Upper lobe of left lung (tissue), 6 donors: ENCODE data around the gene CCDC195. TPM values are rescaled to one million over a fixed set of nuclear protein-coding genes. Genes with fewer than 3 reads are reported as not detected.

Experiments used
- ATAC-seq, 2 donors: fragments of 200-7000 bp; cut with Tn5 transposase; one replicate each; pipeline ENCODE4 v1.9.1; 2022; ENCODE audit warnings: mild to moderate bottlenecking in 2 of 2, moderate library complexity in 2 of 2; ENCODE audit not compliant: low FRiP score in 2 of 2
- DNase-seq, 2 donors: peaks; one replicate each; pipeline ENCODE4 v3.0.0-alpha.2; 2019 to 2020
- H3K27ac ChIP-seq, 4 donors: fragments of 200-600 bp; sonication (generic); one replicate each; pipeline ENCODE4 v1.5.1; 2016 to 2019
- H3K27me3 ChIP-seq, 4 donors: fragments of 200-600 bp; sonication (generic); one replicate each; pipeline ENCODE4 v1.5.1; 2017 to 2019
- H3K36me3 ChIP-seq, 4 donors: fragments of 200-600 bp; sonication (generic); one replicate each; pipeline ENCODE4 v1.5.1; 2016 to 2019
- H3K4me1 ChIP-seq, 4 donors: fragments of 200-600 bp; sonication (generic); one replicate each; pipeline ENCODE4 v1.5.1; 2018 to 2019
- H3K4me3 ChIP-seq, 4 donors: fragments of 200-600 bp; sonication (generic); one replicate each; pipeline ENCODE4 v1.5.1; 2017 to 2019; ENCODE audit warnings: mild to moderate bottlenecking in 2 of 4, moderate library complexity in 1 of 4
- H3K9me3 ChIP-seq, 4 donors: fragments of 200-600 bp; sonication (generic); one replicate each; pipeline ENCODE4 v1.5.1; 2018 to 2019
- CTCF ChIP-seq, 6 experiments: fragments of 450-650 bp in 4 of 6; fragments of 200-600 bp in 2 of 6; sonication (generic) in 2 of 6; IDR thresholded peaks; one replicate each; pipeline ENCODE4 v1.5.1; 2016 to 2019; ENCODE audit warnings: antibody characterized with exemption in 6 of 6
- EP300 ChIP-seq, 4 donors: sonication (generic); formaldehyde crosslinking; IDR thresholded peaks; one replicate each; pipeline ENCODE4 v1.5.1; 2017; ENCODE audit warnings: antibody characterized with exemption in 4 of 4, control low read depth in 2 of 4
- POLR2A ChIP-seq, 4 donors: fragments of 450-650 bp; IDR thresholded peaks; one replicate each; pipeline ENCODE4 v1.5.1; 2016 to 2017; ENCODE audit warnings: antibody characterized with exemption in 4 of 4, mild to moderate bottlenecking in 2 of 4
- POLR2AphosphoS5 ChIP-seq, 2 donors: sonication (generic); formaldehyde crosslinking; IDR thresholded peaks; one replicate each; pipeline ENCODE4 v1.5.1; 2017; ENCODE audit warnings: antibody characterized with exemption in 2 of 2
- WGBS, 2 donors: methylation state at CpG; one replicate each; pipeline ENCODE4 v1.1.5; 2017 to 2018; 5-methylcytosine and 5-hydroxymethylcytosine counted together
- total RNA-seq, 6 donors: library from RNA; depleted of rRNA in 4 of 6; stranded (reverse); fragments of >200 nt in 4 of 6; gene quantifications; one replicate each; pipeline versions ENCODE4 v1.1.0 to v1.2.1, GENCODE V29; 2016 to 2021
- donor health status: DM: no; HTN: no; CAD: no; lungs with moderate emphysema.
- donor health status: DM: no; HTN: yes; CAD: no; lungs with severe emphysema.

Gene CCDC195
- total RNA-seq, 6 donors from 2014 or later, result not detected

GRCh38 chr2:224659714-224660113 is 56.5 kb downstream of the CCDC195 start:
- no peaks in the 10 kb centered on the region for H3K4me1 ChIP-seq
- no peak overlapping the region for H3K4me3 ChIP-seq
- ATAC-seq (no peak), DNase-seq (no peak)
- H3K27ac ChIP-seq, result no peak overlapping the region
- H3K9me3 ChIP-seq, result peaks cover 0 to 17% (median 13%) of the 10 kb centered on the region in 4 donors
- TF ChIP-seq CTCF (IDR thresholded peaks at IDR 0.05), result no peak
- TF ChIP-seq POLR2AphosphoS5 (IDR thresholded peaks at IDR 0.05), result no peak
- TF ChIP-seq EP300 (IDR thresholded peaks at IDR 0.05), result no peak
- TF ChIP-seq POLR2A (IDR thresholded peaks at IDR 0.05), result no peak
- no peaks in the 10 kb centered on the region for H3K27me3 ChIP-seq
- H3K36me3 ChIP-seq, result no peaks in the 10 kb centered on the region
- 76 to 83% methylated on average over 6 of the region's 6 CpGs for WGBS, 2 donors

GRCh38 chr2:224658780-224659405 is 57.3 kb downstream of the CCDC195 start:
- Histone ChIP-seq H3K4me1 (no peaks in the 10 kb centered on the region), H3K27me3 (no peaks in the 10 kb centered on the region), H3K27ac (no peak overlapping the region), H3K4me3 (no peak overlapping the region), H3K36me3 (no peaks in the 10 kb centered on the region), H3K9me3 (peaks cover 0 to 14% (median 13%) of the 10 kb centered on the region in 4 donors)
- no peak for DNase-seq
- no peak for TF ChIP-seq CTCF (IDR thresholded peaks at IDR 0.05)
- no peak for TF ChIP-seq POLR2A (IDR thresholded peaks at IDR 0.05)
- TF ChIP-seq EP300 (IDR thresholded peaks at IDR 0.05), result no peak
- TF ChIP-seq POLR2AphosphoS5 (IDR thresholded peaks at IDR 0.05), result no peak
- no peak for ATAC-seq

- Histone ChIP-seq H3K4me3 (no peak overlapping the region), H3K9me3 (no peaks in the 10 kb centered on the region), H3K4me1 (no peaks in the 10 kb centered on the region), H3K27ac (no peak overlapping the region), H3K27me3 (no peaks in the 10 kb centered on the region), H3K36me3 (no peaks in the 10 kb centered on the region)
- WGBS, 2 donors, result 75 to 76% methylated on average over 3 to 5 of the region's 5 CpGs
- no peak for TF ChIP-seq EP300 (IDR thresholded peaks at IDR 0.05)
- TF ChIP-seq CTCF (IDR thresholded peaks at IDR 0.05), result no peak
- TF ChIP-seq POLR2A (IDR thresholded peaks at IDR 0.05), result no peak
- TF ChIP-seq POLR2AphosphoS5 (IDR thresholded peaks at IDR 0.05), result no peak
- ATAC-seq (no peak), DNase-seq (no peak)
Measured at GRCh38 chr2:224657349-224657748, 58.8 kb downstream of the CCDC195 start.

GRCh38 chr2:224655006-224655537 is 61.1 kb downstream of the CCDC195 start:
- H3K4me3 ChIP-seq, result no peak overlapping the region
- peak in 1 of 2 donors; percentile 75 for DNase-seq
- no peaks in the 10 kb centered on the region for H3K4me1 ChIP-seq
- TF ChIP-seq CTCF (IDR thresholded peaks at IDR 0.05) (no peak), POLR2A (IDR thresholded peaks at IDR 0.05) (no peak), POLR2AphosphoS5 (IDR thresholded peaks at IDR 0.05) (no peak), EP300 (IDR thresholded peaks at IDR 0.05) (no peak)
- WGBS, 2 donors, result 94 to 95% methylated on average over 16 to 26 of the region's 26 CpGs
- no peaks in the 10 kb centered on the region for H3K9me3 ChIP-seq
- H3K27me3 ChIP-seq, result no peaks in the 10 kb centered on the region
- ATAC-seq, result no peak
- H3K36me3 ChIP-seq, result no peaks in the 10 kb centered on the region
- H3K27ac ChIP-seq, result no peak overlapping the region

Other genes with a start within 250 kb of the CCDC195 start
- gene CUL3, start 131.0 kb downstream of the CCDC195 start, total RNA-seq, result 100 to 1,000 TPM in 1 of 6 donors, 10 to 100 TPM in 5; 24.6 to 117 (median 58.0) TPM